ENCODE data around the gene CYP4F11. TPM values are rescaled to one million over a fixed set of nuclear protein-coding genes. Genes with fewer than 3 reads are reported as not detected.

Gene CYP4F11
- total RNA-seq, 2 experiments from 2014 or later = not detected

- Mint-ChIP-seq H3K9me3 (no peaks in the 10 kb centered on the region), H3K4me1 (ENCODE audit: low read depth) (no peaks in the 10 kb centered on the region), H3K27ac (no peak overlapping the region), H3K4me3 (no peak overlapping the region), H3K27me3 (no peaks in the 10 kb centered on the region), H3K36me3 (ENCODE audit: low read depth) (no peaks in the 10 kb centered on the region)
- TF ChIP-seq CTCF (IDR thresholded peaks at IDR 0.05) = no peak
- ATAC-seq (no peak), DNase-seq (no peak)
- intact Hi-C loops (cut with micrococcal nuclease) = loop anchor here (10.0 kb wide), 1 partner anchor 228 kb away; no protein-coding TSS in a partner anchor
- ChIA-PET POLR2A (no interaction called here), CTCF (no interaction called here)
Measured at GRCh38 chr19:15862444-15862843, 71.9 kb downstream of the CYP4F11 start.

Other genes with a start within 250 kb of the CYP4F11 start
- not detected for gene OR10H2, start 206.5 kb downstream of the CYP4F11 start, total RNA-seq
- not detected for gene OR10H3, start 196.5 kb downstream of the CYP4F11 start, total RNA-seq
- gene OR10H5, start 146.9 kb downstream of the CYP4F11 start, total RNA-seq = under 1 TPM in 1 of 2 experiments, not detected in 1; 0.04 TPM
- gene OR10H1, start 118.9 kb downstream of the CYP4F11 start, total RNA-seq = not detected
- under 1 TPM in 1 of 2 experiments, not detected in 1; 0.18 TPM for gene CYP4F2, start 36.5 kb downstream of the CYP4F11 start, total RNA-seq
- gene OR10H4, start 14.5 kb upstream of the CYP4F11 start, total RNA-seq = not detected
- 100 to 1,000 TPM; 230 to 232 TPM for gene TPM4, start 142.0 kb upstream of the CYP4F11 start, total RNA-seq
- 100 to 1,000 TPM; 123 to 128 TPM for gene RAB8A, start 177.4 kb upstream of the CYP4F11 start, total RNA-seq
- gene HSH2D, start 209.2 kb upstream of the CYP4F11 start, total RNA-seq = 10 to 100 TPM; 23.5 to 25.5 TPM
- gene CIB3, start 239.0 kb upstream of the CYP4F11 start, total RNA-seq = not detected